HepG2 (cell line): ENCODE results near the gene ZKSCAN8. TPM values are rescaled to one million over a fixed set of nuclear protein-coding genes. Genes with fewer than 3 reads are reported as not detected.

Experiments used
- ATAD3A ChIP-seq: sonication (generic); formaldehyde crosslinking; IDR thresholded peaks from 2 replicates; pipeline ENCODE4 v1.4.0; 2020; ENCODE audit warnings: missing genetic modification reagents
- ATF7 ChIP-seq, 2 experiments: fragments of 450-650 bp in 1 of 2; sonication (generic) in 1 of 2; formaldehyde crosslinking in 1 of 2; IDR thresholded peaks; 2 replicates each; pipeline versions ENCODE4 v1.4.0 to v1.6.1; 2016 to 2020; ENCODE audit warnings: antibody characterized with exemption in 1 of 2, mild to moderate bottlenecking in 1 of 2, missing genetic modification reagents in 1 of 2
- BCL6 ChIP-seq: IDR thresholded peaks from 2 replicates; pipeline ENCODE4 v1.6.1; 2016; ENCODE audit warnings: missing genetic modification reagents, missing compliant biosample characterization
- CCDC6 ChIP-seq: sonication (generic); formaldehyde crosslinking; IDR thresholded peaks from 2 replicates; pipeline ENCODE4 v1.8.1; 2022; ENCODE audit warnings: mild to moderate bottlenecking, missing genetic modification reagents, moderate library complexity
- CHD2 ChIP-seq: IDR thresholded peaks from 2 replicates; pipeline ENCODE4 v1.6.1; 2011; ENCODE audit warnings: low read depth, low read length, improper control_type of control experiment
- HDAC1 ChIP-seq: sonication (generic); formaldehyde crosslinking; IDR thresholded peaks from 2 replicates; pipeline ENCODE4 v1.5.1; 2020; ENCODE audit warnings: mild to moderate bottlenecking, missing genetic modification reagents
- HMGXB4 ChIP-seq, 2 experiments: sonication (generic) in 1 of 2; formaldehyde crosslinking in 1 of 2; IDR thresholded peaks; 2 replicates each; pipeline versions ENCODE4 v1.4.0 to v1.6.1; 2018 to 2020; ENCODE audit warnings: missing genetic modification reagents in 2 of 2, borderline replicate concordance in 1 of 2, low read depth in 1 of 2, mild to moderate bottlenecking in 1 of 2, missing biosample characterization in 1 of 2
- HNRNPH1 ChIP-seq: fragments of 200-400 bp; formaldehyde crosslinking; optimal IDR thresholded peaks from 2 replicates; pipeline ENCODE3; 2017; ENCODE audit warnings: mild to moderate bottlenecking, low read depth, low read length
- HOXA7 ChIP-seq: sonication (generic); formaldehyde crosslinking; IDR thresholded peaks from 2 replicates; pipeline ENCODE4 v1.8.1; 2022; ENCODE audit warnings: mild to moderate bottlenecking, missing genetic modification reagents, moderate library complexity
- IKZF4 ChIP-seq: sonication (generic); formaldehyde crosslinking; IDR thresholded peaks from 2 replicates; pipeline ENCODE4 v1.5.1; 2020; ENCODE audit warnings: borderline replicate concordance, mild to moderate bottlenecking, low read depth, missing genetic modification reagents; ENCODE audit errors: not compliant biosample characterization
- IRX3 ChIP-seq: sonication (generic); formaldehyde crosslinking; IDR thresholded peaks from 2 replicates; pipeline ENCODE4 v1.8.1; 2023; ENCODE audit warnings: mild to moderate bottlenecking, low read depth, missing genetic modification reagents, borderline replicate concordance
- KLF16 ChIP-seq, 2 experiments: sonication (generic) in 1 of 2; formaldehyde crosslinking in 1 of 2; IDR thresholded peaks; 2 replicates each; pipeline versions ENCODE4 v1.6.1 to v1.8.0; 2016 to 2023; ENCODE audit warnings: missing genetic modification reagents in 2 of 2, missing compliant biosample characterization in 1 of 2
- KLF6 ChIP-seq: IDR thresholded peaks from 2 replicates; pipeline ENCODE4 v1.8.0; 2016; ENCODE audit warnings: missing biosample characterization, missing genetic modification reagents
- MBD4 ChIP-seq: IDR thresholded peaks from 2 replicates; pipeline ENCODE4 v1.6.1; 2012; ENCODE audit warnings: low read length, inconsistent platforms, borderline replicate concordance
- PAXIP1 ChIP-seq: sonication (generic); formaldehyde crosslinking; conservative IDR thresholded peaks from 2 replicates; pipeline ENCODE4 v1.4.0; 2020; ENCODE audit warnings: mild to moderate bottlenecking, missing genetic modification reagents, moderate library complexity
- SAFB2 ChIP-seq: sonication (generic); formaldehyde crosslinking; IDR thresholded peaks from 2 replicates; pipeline ENCODE4 v1.5.1; 2020; ENCODE audit warnings: missing genetic modification reagents, low read depth, mild to moderate bottlenecking, borderline replicate concordance
- STAG1 ChIP-seq: sonication (generic); formaldehyde crosslinking; IDR thresholded peaks from 2 replicates; pipeline ENCODE4 v1.4.0; 2020; ENCODE audit warnings: missing genetic modification reagents
- TEAD3 ChIP-seq: optimal IDR thresholded peaks from 2 replicates; pipeline ENCODE3; 2016; ENCODE audit warnings: borderline replicate concordance
- TGIF2 ChIP-seq: IDR thresholded peaks from 2 replicates; pipeline ENCODE4 v1.6.1; 2016; ENCODE audit warnings: control low read depth, missing compliant biosample characterization
- ZNF292 ChIP-seq: sonication (generic); formaldehyde crosslinking; IDR thresholded peaks from 2 replicates; pipeline ENCODE4 v1.8.1; 2022; ENCODE audit warnings: mild to moderate bottlenecking, low read depth, missing genetic modification reagents, borderline replicate concordance
- ZNF564 ChIP-seq: sonication (generic); formaldehyde crosslinking; IDR thresholded peaks from 2 replicates; pipeline ENCODE4 v1.8.1; 2023; ENCODE audit warnings: mild to moderate bottlenecking, missing genetic modification reagents
- ZNF691 ChIP-seq: sonication (generic); formaldehyde crosslinking; IDR thresholded peaks from 2 replicates; pipeline ENCODE4 v1.4.0; 2020; ENCODE audit warnings: missing genetic modification reagents, low read depth, mild to moderate bottlenecking, borderline replicate concordance
- ZNF747 ChIP-seq: sonication (generic); formaldehyde crosslinking; IDR thresholded peaks from 2 replicates; pipeline ENCODE4 v1.8.1; 2023; ENCODE audit warnings: missing genetic modification reagents, mild to moderate bottlenecking, borderline replicate concordance
- polyA plus RNA-seq, 8 experiments: library from polyadenylated mRNA; depleted of rRNA in 3 of 8; stranded (reverse) in 7 of 8; unstranded in 1 of 8; fragments of >200 nt; fragmentation: Illumina TruSeq in 4 of 8; extraction: Trizol in 4 of 8; gene quantifications; 2 replicates each; pipeline versions ENCODE4 v1.2.1 to v1.2.3, GENCODE V29; 2011 to 2016; ENCODE audit warnings: low read depth in 4 of 8, missing spikeins in 1 of 8, mixed read lengths in 1 of 8; ENCODE audit not compliant: insufficient read depth in 1 of 8
- total RNA-seq, 5 experiments: library from RNA; depleted of rRNA; stranded (reverse); fragments of >200 nt; fragmentation: Illumina TruSeq; extraction: Trizol; gene quantifications; 2 replicates each; pipeline ENCODE4 v1.2.3, GENCODE V29; 2016; ENCODE audit warnings: low read depth in 1 of 5

The ZKSCAN8 gene
- total and polyA plus RNA-seq, 2 of the 13 experiments (the other 11 are each of a cell fraction or from before 2014, with no cell fraction given), result 12.4 to 20.9 TPM

- TF ChIP-seq MBD4, result no peak
- TF ChIP-seq IRX3 (CRISPR knock-in tag), result peak; percentile 47; the same call in 1 of the 2 replicates
- TF ChIP-seq ZNF292 (CRISPR knock-in tag), result peak; percentile 88
- peak; percentile 84 for TF ChIP-seq IKZF4
- TF ChIP-seq ZNF564, result peak; percentile 78; the same call in 1 of the 2 replicates
- TF ChIP-seq TGIF2 (CRISPR knock-in tag), result peak; percentile 78; the same call in 1 of the 2 replicates
- peak; percentile 95; the same call in 1 of the 2 replicates for TF ChIP-seq ZNF691 (CRISPR knock-in tag)
- TF ChIP-seq PAXIP1, result peak; percentile 15; the same call in 1 of the 2 replicates
- no peak for TF ChIP-seq CHD2
- peak; percentile 91 for TF ChIP-seq HDAC1 (CRISPR knock-in tag)
- TF ChIP-seq KLF6 (CRISPR knock-in tag), result peak; percentile 17; the same call in 1 of the 2 replicates
- peak; percentile 66 for TF ChIP-seq STAG1 (CRISPR knock-in tag)
- TF ChIP-seq ZNF747 (CRISPR knock-in tag), result peak; percentile 91
- no peak for TF ChIP-seq ATF7 (IDR thresholded peaks at IDR 0.05)
- no peak for TF ChIP-seq ATF7 (CRISPR knock-in tag; IDR thresholded peaks at IDR 0.05)
- TF ChIP-seq HNRNPH1, result no peak
- TF ChIP-seq BCL6 (CRISPR knock-in tag), result peak; percentile 8; the same call in 1 of the 2 replicates
- peak; percentile 29 for TF ChIP-seq TEAD3 (CRISPR knock-in tag)
- no peak for TF ChIP-seq ATAD3A (CRISPR knock-in tag)
- peak; percentile 83; the same call in 1 of the 2 replicates for TF ChIP-seq CCDC6 (CRISPR knock-in tag)
- TF ChIP-seq KLF16 (CRISPR knock-in tag; IDR thresholded peaks at IDR 0.05), result peak in 1 of 2 experiments; percentile 86; a peak in 3 of 4 replicates
- peak; percentile 91 for TF ChIP-seq SAFB2
- peak; percentile 97 to 99 for TF ChIP-seq HMGXB4 (CRISPR knock-in tag; IDR thresholded peaks at IDR 0.05; ENCODE audit: borderline replicate concordance in 1 of 2, low read depth in 1 of 2)
- TF ChIP-seq HOXA7 (CRISPR knock-in tag), result no peak
These were observed 37.1 kb upstream of the ZKSCAN8 start (continued) for GRCh38 chr6:28104392-28105244.
